Upper lobe of right lung (tissue), 1 donor: ENCODE measurements around the gene RC3H1. TPM values are rescaled to one million over a fixed set of nuclear protein-coding genes. Genes with fewer than 3 reads are reported as not detected.

Experiments
- ATAC-seq: fragments of 200-7000 bp; cut with Tn5 transposase; one replicate; pipeline ENCODE4 v1.9.1; 2020; ENCODE audit warnings: mild to moderate bottlenecking, moderate library complexity
- DNase-seq: peaks from one replicate; pipeline ENCODE4 v3.0.0-alpha.2; 2020
- H3K27ac ChIP-seq: fragments of 200-600 bp; one replicate; pipeline ENCODE4 v1.8.0; 2022
- H3K27me3 ChIP-seq: fragments of 200-600 bp; one replicate; pipeline ENCODE4 v1.8.0; 2022; ENCODE audit warnings: mild to moderate bottlenecking
- H3K36me3 ChIP-seq: fragments of 200-600 bp; one replicate; pipeline ENCODE4 v1.8.0; 2022
- H3K4me1 ChIP-seq: fragments of 200-600 bp; one replicate; pipeline ENCODE4 v1.8.0; 2022
- H3K4me3 ChIP-seq: fragments of 200-600 bp; one replicate; pipeline ENCODE4 v1.8.0; 2022; ENCODE audit warnings: mild to moderate bottlenecking
- H3K9me3 ChIP-seq: fragments of 200-600 bp; one replicate; pipeline ENCODE4 v1.8.0; 2022
- intact Hi-C: fragments of 100-400 bp; cut with DNase I; formaldehyde crosslinking; loops from one replicate; pipeline ENCODE4 v1.11.0; 2022
- total RNA-seq: library from RNA; stranded (reverse); fragmentation: NEBNext Ultra II Directional; extraction: Animal tissue kit (Norgen Biotek cat#: 25700); gene quantifications from one replicate; pipeline ENCODE4 v1.2.1, GENCODE V29; 2021
- TF ChIP-seq, protein P1 (sequence below): fragments of 200-600 bp; IDR thresholded peaks from one replicate; pipeline ENCODE4 v1.8.0; 2022; ENCODE audit warnings: antibody characterized with exemption
- donor health status: DM: no; HTN: yes; CAD: no; lungs with severe emphysema.

The RC3H1 gene
- total RNA-seq, 1 donor from 2014 or later, result 36.5 TPM

GRCh38 chr1:173894189-173894588, 128.0 kb downstream of the RC3H1 start:
- Histone ChIP-seq H3K9me3 (no peaks in the 10 kb centered on the region), H3K4me1 (no peaks in the 10 kb centered on the region), H3K4me3 (no peak overlapping the region), H3K27me3 (no peaks in the 10 kb centered on the region), H3K27ac (no peak overlapping the region), H3K36me3 (no peaks in the 10 kb centered on the region)
- no peak for ATAC-seq
- TF ChIP-seq, protein P1, sequence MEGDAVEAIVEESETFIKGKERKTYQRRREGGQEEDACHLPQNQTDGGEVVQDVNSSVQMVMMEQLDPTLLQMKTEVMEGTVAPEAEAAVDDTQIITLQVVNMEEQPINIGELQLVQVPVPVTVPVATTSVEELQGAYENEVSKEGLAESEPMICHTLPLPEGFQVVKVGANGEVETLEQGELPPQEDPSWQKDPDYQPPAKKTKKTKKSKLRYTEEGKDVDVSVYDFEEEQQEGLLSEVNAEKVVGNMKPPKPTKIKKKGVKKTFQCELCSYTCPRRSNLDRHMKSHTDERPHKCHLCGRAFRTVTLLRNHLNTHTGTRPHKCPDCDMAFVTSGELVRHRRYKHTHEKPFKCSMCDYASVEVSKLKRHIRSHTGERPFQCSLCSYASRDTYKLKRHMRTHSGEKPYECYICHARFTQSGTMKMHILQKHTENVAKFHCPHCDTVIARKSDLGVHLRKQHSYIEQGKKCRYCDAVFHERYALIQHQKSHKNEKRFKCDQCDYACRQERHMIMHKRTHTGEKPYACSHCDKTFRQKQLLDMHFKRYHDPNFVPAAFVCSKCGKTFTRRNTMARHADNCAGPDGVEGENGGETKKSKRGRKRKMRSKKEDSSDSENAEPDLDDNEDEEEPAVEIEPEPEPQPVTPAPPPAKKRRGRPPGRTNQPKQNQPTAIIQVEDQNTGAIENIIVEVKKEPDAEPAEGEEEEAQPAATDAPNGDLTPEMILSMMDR, result no peak
- no peak for DNase-seq
- intact Hi-C loops, result no loop called here

DNA sequence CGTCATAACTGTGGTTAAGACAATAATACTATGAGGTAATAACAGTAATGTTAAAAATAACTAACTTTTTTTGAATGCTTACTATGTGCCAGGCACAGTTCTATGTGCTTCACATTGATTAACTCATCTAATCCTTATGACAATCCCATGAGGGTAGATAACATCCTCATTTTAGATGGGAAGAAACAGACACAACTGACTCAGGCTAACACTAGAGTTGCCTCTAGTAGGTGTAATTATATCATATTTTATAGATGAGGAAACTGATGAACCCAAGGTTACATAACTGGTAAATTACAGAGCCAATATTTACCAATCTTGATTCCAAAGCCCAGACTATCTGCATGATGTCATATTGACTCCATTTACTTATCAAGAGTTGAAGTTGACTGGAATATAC, 128.5 kb downstream of the RC3H1 start:
- intact Hi-C loops, result no loop called here
- DNase-seq (no peak), ATAC-seq (no peak)
- Histone ChIP-seq H3K27me3 (no peaks in the 10 kb centered on the region), H3K4me1 (no peaks in the 10 kb centered on the region), H3K36me3 (no peaks in the 10 kb centered on the region), H3K9me3 (no peaks in the 10 kb centered on the region), H3K4me3 (no peak overlapping the region), H3K27ac (no peak overlapping the region)
- TF ChIP-seq, protein P1, result no peak

GRCh38 chr1:173889885-173890284, 132.3 kb downstream of the RC3H1 start:
- intact Hi-C loops, result no loop called here
- peaks cover 25% of the 10 kb centered on the region for H3K36me3 ChIP-seq
- DNase-seq, result no peak
- no peak for ATAC-seq
- TF ChIP-seq, protein P1, result no peak
- no peak overlapping the region for H3K27ac ChIP-seq
- H3K27me3 ChIP-seq, result no peaks in the 10 kb centered on the region
- no peak overlapping the region for H3K4me3 ChIP-seq
- no peaks in the 10 kb centered on the region for H3K4me1 ChIP-seq
- H3K9me3 ChIP-seq, result no peaks in the 10 kb centered on the region

GRCh38 chr1:173888749-173889148, 133.4 kb downstream of the RC3H1 start:
- no peak overlapping the region for H3K4me3 ChIP-seq
- intact Hi-C loops, result no loop called here
- DNase-seq, result no peak
- H3K36me3 ChIP-seq, result peaks cover 25% of the 10 kb centered on the region
- H3K27ac ChIP-seq, result no peak overlapping the region
- H3K9me3 ChIP-seq, result no peaks in the 10 kb centered on the region
- no peaks in the 10 kb centered on the region for H3K27me3 ChIP-seq
- no peak for ATAC-seq
- no peaks in the 10 kb centered on the region for H3K4me1 ChIP-seq
- TF ChIP-seq, protein P1, result no peak

GRCh38 chr1:173887627-173888026, 134.5 kb downstream of the RC3H1 start:
- no peak for ATAC-seq
- DNase-seq, result no peak
- intact Hi-C loops, result no loop called here
- Histone ChIP-seq H3K4me1 (no peaks in the 10 kb centered on the region), H3K36me3 (peaks cover 25% of the 10 kb centered on the region), H3K4me3 (no peak overlapping the region), H3K9me3 (no peaks in the 10 kb centered on the region), H3K27me3 (no peaks in the 10 kb centered on the region), H3K27ac (no peak overlapping the region)
- TF ChIP-seq, protein P1, result no peak
